AG04450 (cell line): ENCODE results near the gene CDH4. TPM values are rescaled to one million over a fixed set of nuclear protein-coding genes. Genes with fewer than 3 reads are reported as not detected.
A peak's percentile ranks its signal among the peaks of the same experiment; 100 is the strongest.
"Not testable (repeated sequence)": the region's sequence is repeated elsewhere in the genome, so short reads cannot be mapped to it uniquely, and the experiment has no call there.

Source experiments
- CTCF ChIA-PET: fragments of 300-600, 350-600 bp; formaldehyde crosslinking; extraction: SDS; loops from one replicate; lab custom pipeline; 2022; ENCODE audit warnings: antibody characterized with exemption, inconsistent platforms; lab: Charles Lee
- POLR2A ChIA-PET: fragments of 350-600 bp; formaldehyde crosslinking; extraction: SDS; loops from one replicate; lab custom pipeline; 2021; ENCODE audit warnings: antibody characterized with exemption, inconsistent platforms; lab: Yijun Ruan, JAX
- DNase-seq: peaks from one replicate; pipeline ENCODE4 v3.0.0-alpha.2; 2011; ENCODE audit warnings: low read depth, low spot score
- H3K27ac ChIP-seq: one replicate; pipeline ENCODE4 v1.5.1; 2012; ENCODE audit warnings: low read depth, low read length, control low read depth
- H3K27me3 ChIP-seq: one replicate; pipeline ENCODE4 v1.6.0; 2012; ENCODE audit warnings: low read length; ENCODE audit not compliant: control insufficient read depth, insufficient read depth
- H3K4me3 ChIP-seq: 2 replicates; pipeline ENCODE4 v1.5.1; 2011; ENCODE audit warnings: mild to moderate bottlenecking, low read depth, low read length, control low read depth
- H3K9me3 ChIP-seq: 2 replicates; pipeline ENCODE4 v1.5.1; 2012; ENCODE audit warnings: low read length; ENCODE audit not compliant: control insufficient read depth, insufficient read depth
- polyA plus RNA-seq: library from polyadenylated mRNA; depleted of rRNA; stranded (reverse); fragments of >200 nt; gene quantifications from 2 replicates; pipeline ENCODE4 v1.2.3, GENCODE V29; 2011
- TF ChIP-seq, protein P1 (sequence below): IDR thresholded peaks from 2 replicates; pipeline ENCODE4 v1.5.1; 2011; ENCODE audit warnings: low read depth, low read length, control low read depth, inconsistent platforms

CDH4 gene
- polyA plus RNA-seq, 1 experiment: 1.6 TPM

GRCh38 chr20:61979701-61980635, 727.9 kb downstream of the CDH4 start:
- CTCF ChIA-PET: no interaction called here
- no peak for DNase-seq

DNA sequence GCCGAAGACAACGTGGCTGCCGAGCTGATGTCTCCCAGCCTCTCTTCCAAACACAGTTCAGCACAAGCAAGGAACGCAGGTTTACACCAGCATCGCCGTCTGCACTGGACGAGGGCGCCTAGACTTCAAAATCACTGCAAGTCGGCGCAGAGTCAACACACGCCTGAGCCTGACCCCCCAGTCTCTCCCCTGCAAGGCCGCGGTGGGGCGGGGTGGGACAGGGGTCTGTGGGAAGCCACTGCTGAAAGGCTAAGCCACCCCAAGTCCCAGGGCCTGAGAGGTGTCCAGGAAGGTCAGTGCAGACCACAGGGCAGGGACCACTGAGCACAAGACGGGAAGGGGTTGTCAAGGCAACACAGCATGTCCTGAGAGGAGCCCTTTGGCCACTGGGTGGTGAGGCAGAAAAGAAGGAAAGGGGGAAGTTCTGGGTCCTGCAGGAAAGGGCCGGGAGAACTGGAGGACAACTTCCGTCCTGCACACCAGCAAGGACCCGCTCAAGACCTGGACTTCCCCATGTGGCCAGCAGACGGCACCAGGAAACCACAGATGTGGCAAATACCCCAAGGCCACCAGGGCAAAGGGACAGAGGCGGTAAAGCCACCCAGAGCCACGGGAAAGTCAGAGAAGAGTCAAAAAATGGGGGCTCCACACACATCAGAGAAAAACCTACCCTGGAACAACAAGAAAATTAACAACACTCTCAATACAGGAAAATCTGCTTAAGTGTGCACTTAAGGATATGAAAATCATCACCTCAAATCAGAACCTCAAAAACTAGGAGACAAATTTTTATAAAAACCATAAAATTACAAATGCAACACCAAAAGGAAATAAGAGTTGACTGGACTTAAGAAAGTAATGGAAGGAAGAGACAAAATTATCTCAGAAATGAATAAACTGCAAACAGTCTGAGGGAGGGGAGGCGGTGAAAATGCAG, 728.9 kb downstream of the CDH4 start:
- Histone ChIP-seq H3K27ac (no peak overlapping the region), H3K27me3 (no peaks in the 10 kb centered on the region), H3K9me3 (no peaks in the 10 kb centered on the region; the same call in 1 of the 2 replicates), H3K4me3 (no peak overlapping the region)
- CTCF ChIA-PET: no interaction called here
- TF ChIP-seq, protein P1, sequence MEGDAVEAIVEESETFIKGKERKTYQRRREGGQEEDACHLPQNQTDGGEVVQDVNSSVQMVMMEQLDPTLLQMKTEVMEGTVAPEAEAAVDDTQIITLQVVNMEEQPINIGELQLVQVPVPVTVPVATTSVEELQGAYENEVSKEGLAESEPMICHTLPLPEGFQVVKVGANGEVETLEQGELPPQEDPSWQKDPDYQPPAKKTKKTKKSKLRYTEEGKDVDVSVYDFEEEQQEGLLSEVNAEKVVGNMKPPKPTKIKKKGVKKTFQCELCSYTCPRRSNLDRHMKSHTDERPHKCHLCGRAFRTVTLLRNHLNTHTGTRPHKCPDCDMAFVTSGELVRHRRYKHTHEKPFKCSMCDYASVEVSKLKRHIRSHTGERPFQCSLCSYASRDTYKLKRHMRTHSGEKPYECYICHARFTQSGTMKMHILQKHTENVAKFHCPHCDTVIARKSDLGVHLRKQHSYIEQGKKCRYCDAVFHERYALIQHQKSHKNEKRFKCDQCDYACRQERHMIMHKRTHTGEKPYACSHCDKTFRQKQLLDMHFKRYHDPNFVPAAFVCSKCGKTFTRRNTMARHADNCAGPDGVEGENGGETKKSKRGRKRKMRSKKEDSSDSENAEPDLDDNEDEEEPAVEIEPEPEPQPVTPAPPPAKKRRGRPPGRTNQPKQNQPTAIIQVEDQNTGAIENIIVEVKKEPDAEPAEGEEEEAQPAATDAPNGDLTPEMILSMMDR: peak; percentile 36; the same call in 1 of the 2 replicates
- DNase-seq: no peak
- POLR2A ChIA-PET: no interaction called here

More at GRCh38 chr20:61979701-61980635, 727.9 kb downstream of the CDH4 start:
- H3K9me3 ChIP-seq: no peaks in the 10 kb centered on the region; the same call in 1 of the 2 replicates
- TF ChIP-seq, protein P1: no peak
- H3K27me3 ChIP-seq: no peaks in the 10 kb centered on the region
- no peak overlapping the region for H3K4me3 ChIP-seq
- H3K27ac ChIP-seq: no peak overlapping the region
- POLR2A ChIA-PET: no interaction called here

GRCh38 chr20:61981691-61982090, 729.6 kb downstream of the CDH4 start:
- POLR2A ChIA-PET, H3K9me3 ChIP-seq, CTCF ChIA-PET, H3K27me3 ChIP-seq, H3K27ac ChIP-seq, DNase-seq, H3K4me3 ChIP-seq: not testable (repeated sequence)

DNA sequence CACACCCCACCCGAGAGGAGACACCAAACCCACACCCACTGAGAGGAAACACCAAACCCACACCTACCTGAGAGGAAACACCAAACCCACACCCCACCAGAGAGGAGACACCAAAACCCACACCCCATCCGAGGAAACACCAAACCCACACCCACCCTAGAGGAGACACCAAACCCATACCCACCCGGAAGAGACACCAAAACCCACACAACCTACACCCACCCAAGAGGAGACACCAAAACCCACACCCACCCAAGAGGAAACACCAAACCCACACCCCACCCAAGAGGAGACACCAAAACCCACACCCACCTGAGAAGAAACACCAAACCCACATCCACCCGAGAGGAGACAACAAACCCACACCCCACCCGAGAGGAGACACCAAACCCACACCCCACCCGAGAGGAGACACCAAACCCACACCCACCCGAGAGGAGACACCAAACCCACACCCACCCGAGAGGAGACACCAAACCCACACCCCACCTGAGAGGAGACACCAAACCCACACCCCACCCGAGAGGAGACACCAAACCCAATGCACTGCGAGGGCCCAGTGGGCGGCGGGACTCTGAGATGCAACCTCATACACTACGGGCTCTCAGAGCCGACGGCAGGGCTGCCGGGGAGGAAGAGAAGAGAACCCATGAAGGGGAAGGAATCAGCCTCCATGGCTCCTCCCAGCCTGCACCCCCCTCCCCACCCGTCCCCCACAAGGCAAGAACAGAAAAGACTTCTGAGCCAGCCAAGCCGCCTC, 730.3 kb downstream of the CDH4 start:
- ChIA-PET POLR2A (no interaction called here), CTCF (no interaction called here)
- Histone ChIP-seq H3K27me3 (no peaks in the 10 kb centered on the region), H3K9me3 (no peaks in the 10 kb centered on the region; the same call in 1 of the 2 replicates), H3K4me3 (no peak overlapping the region), H3K27ac (no peak overlapping the region)
- TF ChIP-seq, protein P1: no peak
- no peak for DNase-seq

- Histone ChIP-seq H3K27me3 (no peaks in the 10 kb centered on the region), H3K27ac (no peak overlapping the region), H3K4me3 (no peak overlapping the region), H3K9me3 (no peaks in the 10 kb centered on the region; the same call in 1 of the 2 replicates)
- ChIA-PET POLR2A (interaction anchor here (0.6 kb wide), 1 partner anchor 42 kb away, joined by 5 read pairs; no protein-coding TSS in a partner anchor), CTCF (no interaction called here)
- TF ChIP-seq, protein P1: no peak
- DNase-seq: no peak
Observed at GRCh38 chr20:61982951-61983315, 730.9 kb downstream of the CDH4 start.
